Effector memory CD8-positive, alpha-beta T cell (primary cell): Measurements from ENCODE around the gene STAT3.
A peak's percentile ranks its signal among the peaks of the same experiment; 100 is the strongest.
"Not testable (repeated sequence)": the region's sequence is repeated elsewhere in the genome, so short reads cannot be mapped to it uniquely, and the experiment has no call there.

Experiments
- ATAC-seq: fragments of 150-1000 bp; cut with Tn5 transposase; replicated peaks from 2 replicates; pipeline ENCODE4 v1.10.0; 2021; ENCODE audit warnings: mild to moderate bottlenecking, moderate library complexity
- DNase-seq, 3 experiments: peaks; one replicate each; pipeline ENCODE4 v3.0.0; 2021
- H3K27ac Mint-ChIP-seq, 2 donors: one replicate each; pipeline ENCODE4 v1.8.0; 2022; ENCODE audit warnings: mild to moderate bottlenecking in 2 of 2, mixed read lengths in 2 of 2, moderate library complexity in 2 of 2
- H3K27me3 Mint-ChIP-seq, 2 donors: one replicate each; pipeline ENCODE4 v1.8.0; 2022; ENCODE audit warnings: mixed read lengths in 2 of 2
- H3K36me3 Mint-ChIP-seq: one replicate; pipeline ENCODE4 v1.8.0; 2022; ENCODE audit warnings: mild to moderate bottlenecking, moderate library complexity, mixed read lengths; ENCODE audit not compliant: insufficient read depth
- H3K4me1 Mint-ChIP-seq, 2 donors: one replicate each; pipeline ENCODE4 v1.8.0; 2022; ENCODE audit warnings: low read depth in 2 of 2, mixed read lengths in 2 of 2
- H3K4me3 Mint-ChIP-seq, 2 donors: one replicate each; pipeline ENCODE4 v1.8.0; 2022; ENCODE audit warnings: mild to moderate bottlenecking in 2 of 2, mixed read lengths in 2 of 2, moderate library complexity in 2 of 2
- H3K9me3 Mint-ChIP-seq, 2 donors: one replicate each; pipeline ENCODE4 v1.8.0; 2022; ENCODE audit warnings: mixed read lengths in 2 of 2

STAT3 gene

GRCh38 chr17:42297775-42298174, 90.5 kb downstream of the STAT3 start:
- ATAC-seq, H3K27ac Mint-ChIP-seq, H3K4me1 Mint-ChIP-seq, DNase-seq, H3K4me3 Mint-ChIP-seq, H3K9me3 Mint-ChIP-seq, H3K27me3 Mint-ChIP-seq: not testable (repeated sequence)
- H3K36me3 Mint-ChIP-seq, result peaks cover 56% of the 10 kb centered on the region

GRCh38 chr17:42296012-42296411, 92.2 kb downstream of the STAT3 start:
- no peaks in the 10 kb centered on the region for H3K9me3 Mint-ChIP-seq
- ATAC-seq (no peak), DNase-seq (no peak)
- no peak overlapping the region for H3K4me3 Mint-ChIP-seq
- H3K27me3 Mint-ChIP-seq, result no peaks in the 10 kb centered on the region
- H3K27ac Mint-ChIP-seq, result peak overlapping the region in 1 of 2 donors; percentile 28
- H3K36me3 Mint-ChIP-seq, result peaks cover 53% of the 10 kb centered on the region
- H3K4me1 Mint-ChIP-seq, result peaks cover 14% of the 10 kb centered on the region in 2 donors

GRCh38 chr17:42294469-42295398, 93.5 kb downstream of the STAT3 start:
- no peak overlapping the region for H3K4me3 Mint-ChIP-seq
- no peak for ATAC-seq
- H3K9me3 Mint-ChIP-seq, result no peaks in the 10 kb centered on the region
- peaks cover 60% of the 10 kb centered on the region for H3K36me3 Mint-ChIP-seq
- H3K27ac Mint-ChIP-seq, result peak overlapping the region; percentile 14 to 58
- no peaks in the 10 kb centered on the region for H3K27me3 Mint-ChIP-seq
- H3K4me1 Mint-ChIP-seq, result peaks cover 21 to 23% of the 10 kb centered on the region in 2 donors
- DNase-seq, result no peak

- Mint-ChIP-seq H3K4me3 (no peak overlapping the region), H3K4me1 (peaks cover 45 to 47% of the 10 kb centered on the region in 2 donors), H3K9me3 (no peaks in the 10 kb centered on the region), H3K36me3 (peaks cover 65% of the 10 kb centered on the region), H3K27me3 (no peaks in the 10 kb centered on the region), H3K27ac (peak overlapping the region in 1 of 2 donors; percentile 13)
- DNase-seq (no peak), ATAC-seq (no peak)
These were observed 97.1 kb downstream of the STAT3 start for GRCh38 chr17:42291129-42291528.

- Mint-ChIP-seq H3K4me1 (peaks cover 47 to 48% of the 10 kb centered on the region in 2 donors), H3K27ac (peak overlapping the region; percentile 99), H3K4me3 (peak overlapping the region; percentile 96 to 98), H3K9me3 (no peaks in the 10 kb centered on the region), H3K27me3 (no peaks in the 10 kb centered on the region), H3K36me3 (peaks cover 62% of the 10 kb centered on the region)
- no peak for DNase-seq
- no peak for ATAC-seq
These were observed 97.7 kb downstream of the STAT3 start for GRCh38 chr17:42290577-42290976.

GRCh38 chr17:42289611-42290181, 98.5 kb downstream of the STAT3 start:
- Mint-ChIP-seq H3K4me3 (peak overlapping the region; percentile 96 to 98), H3K4me1 (peaks cover 47 to 50% of the 10 kb centered on the region in 2 donors), H3K9me3 (no peaks in the 10 kb centered on the region), H3K27ac (peak overlapping the region; percentile 99), H3K36me3 (peaks cover 56% of the 10 kb centered on the region), H3K27me3 (no peaks in the 10 kb centered on the region)
- no peak for ATAC-seq
- peak in 1 of 3 experiments; percentile 27 for DNase-seq

GRCh38 chr17:42288803-42289610, 99.2 kb downstream of the STAT3 start:
- DNase-seq (peak; percentile 38 to 62 (median 45)), ATAC-seq (peak; percentile 26)
- H3K27ac Mint-ChIP-seq, result peak overlapping the region; percentile 99
- no peaks in the 10 kb centered on the region for H3K9me3 Mint-ChIP-seq
- peaks cover 54% of the 10 kb centered on the region for H3K36me3 Mint-ChIP-seq
- H3K27me3 Mint-ChIP-seq, result no peaks in the 10 kb centered on the region
- peak overlapping the region; percentile 96 to 98 for H3K4me3 Mint-ChIP-seq
- H3K4me1 Mint-ChIP-seq, result peaks cover 45 to 50% of the 10 kb centered on the region in 2 donors

GRCh38 chr17:42287977-42288802, 100.1 kb downstream of the STAT3 start, which contains the start of gene STAT5A:
TSS of gene STAT5A (plus strand) at chr17:42288498. CDS start at chr17:42289412, 914 bp downstream.
- Mint-ChIP-seq H3K4me3 (peak within 1 kb of the TSS; percentile 96 to 98), H3K9me3 (no peaks in the 10 kb centered on the region), H3K4me1 (peaks cover 45 to 46% of the 10 kb centered on the region in 2 donors), H3K27me3 (no peaks in the 10 kb centered on the region), H3K36me3 (peaks cover 49% of the 10 kb centered on the region), H3K27ac (peak within 1 kb of the TSS; percentile 99)
- DNase-seq, result peak; percentile 79 to 81 (median 81)
- ATAC-seq, result peak; percentile 83

- DNase-seq (peak; percentile 30 to 44 (median 34)), ATAC-seq (peak; percentile 43)
- peaks cover 45 to 46% of the 10 kb centered on the region in 2 donors for H3K4me1 Mint-ChIP-seq
- peak overlapping the region; percentile 99 for H3K27ac Mint-ChIP-seq
- peaks cover 43% of the 10 kb centered on the region for H3K36me3 Mint-ChIP-seq
- no peaks in the 10 kb centered on the region for H3K9me3 Mint-ChIP-seq
- no peaks in the 10 kb centered on the region for H3K27me3 Mint-ChIP-seq
- H3K4me3 Mint-ChIP-seq, result peak overlapping the region; percentile 96 to 98
These were observed 100.8 kb downstream of the STAT3 start for GRCh38 chr17:42287305-42287976.

GRCh38 chr17:42286411-42287221, 101.6 kb downstream of the STAT3 start:
- peak overlapping the region; percentile 96 to 98 for H3K4me3 Mint-ChIP-seq
- ATAC-seq (no peak), DNase-seq (no peak)
- H3K27ac Mint-ChIP-seq, result peak overlapping the region; percentile 99
- H3K27me3 Mint-ChIP-seq, result no peaks in the 10 kb centered on the region
- H3K4me1 Mint-ChIP-seq, result peaks cover 42% of the 10 kb centered on the region in 2 donors
- peaks cover 40% of the 10 kb centered on the region for H3K36me3 Mint-ChIP-seq
- no peaks in the 10 kb centered on the region for H3K9me3 Mint-ChIP-seq

GRCh38 chr17:42285346-42286050, 102.7 kb downstream of the STAT3 start:
- H3K4me1 Mint-ChIP-seq, result peaks cover 37 to 38% of the 10 kb centered on the region in 2 donors
- DNase-seq (no peak), ATAC-seq (no peak)
- H3K27me3 Mint-ChIP-seq, result no peaks in the 10 kb centered on the region
- H3K27ac Mint-ChIP-seq, result peak overlapping the region; percentile 82 to 87
- no peaks in the 10 kb centered on the region for H3K9me3 Mint-ChIP-seq
- H3K36me3 Mint-ChIP-seq, result peaks cover 33% of the 10 kb centered on the region
- H3K4me3 Mint-ChIP-seq, result peak overlapping the region; percentile 96 to 98
